Measurements from ENCODE around the gene SERPINA9.
A peak's percentile ranks its signal among the peaks of the same experiment; 100 is the strongest.

DNA sequence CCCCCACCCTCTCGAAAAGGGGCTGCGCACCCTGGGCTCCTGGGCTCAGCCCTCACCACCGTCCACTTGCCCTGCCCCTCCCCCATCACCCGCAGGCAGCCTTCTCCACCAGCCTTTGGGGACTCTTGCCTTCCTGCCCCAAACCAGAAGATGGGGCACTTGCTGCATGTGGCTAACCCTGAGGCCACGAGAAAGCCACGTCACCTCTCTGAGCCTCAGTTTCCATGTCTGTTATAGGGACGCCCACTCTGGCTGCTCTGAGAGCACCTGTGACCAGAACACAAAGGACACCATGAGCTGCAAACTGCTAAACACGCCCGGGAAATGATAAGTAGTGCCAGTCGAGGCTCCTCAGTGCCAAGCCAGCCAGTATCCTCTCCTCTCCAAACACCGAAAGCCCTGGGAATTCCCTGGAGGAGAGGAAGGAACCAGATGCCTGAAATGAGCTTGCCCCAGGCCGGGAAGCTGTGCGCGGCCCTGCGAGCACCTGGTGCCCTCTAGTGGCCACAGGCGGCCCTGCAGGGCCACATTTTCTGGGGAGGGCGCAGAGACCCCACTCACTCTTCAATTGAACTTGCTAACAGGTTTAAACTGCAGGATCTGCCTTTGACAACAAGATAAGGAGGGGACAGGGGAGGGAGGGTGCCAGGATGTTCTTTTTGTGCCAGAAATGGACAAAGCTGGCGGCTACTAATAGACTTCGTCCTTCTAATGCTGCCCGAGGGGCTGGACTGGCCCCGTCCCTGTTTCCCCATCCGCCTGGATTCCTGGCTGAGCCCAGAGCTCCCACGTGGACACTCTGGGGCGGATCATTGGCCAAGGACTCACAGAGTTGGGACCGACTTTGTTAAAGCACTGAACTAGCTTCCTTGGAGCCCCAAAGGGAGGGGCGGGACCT, 10.2 kb upstream of the SERPINA9 start:
- peak; percentile 93 to 100 (median 97) for TF ChIP-seq CTCF (optimal IDR thresholded peaks at IDR 0.05 in 1 of 3, IDR thresholded peaks at IDR 0.05 in 1 of 3, conservative IDR thresholded peaks at IDR 0.05 in 1 of 3; ENCODE audit: extremely low read depth in 1 of 3, insufficient read depth in 2 of 3, low read length in 3 of 3)
- TF ChIP-seq EZH2 (IDR thresholded peaks at IDR 0.05; ENCODE audit: low read length): no peak
